CD4-positive, alpha-beta T cell treated with Interleukin-15 for 1 hour (primary cell): ENCODE results near the gene R3HDM4.

Source experiments
- DNase-seq: peaks from one replicate; pipeline ENCODE4 v3.0.0-alpha.2; 2020

The R3HDM4 gene

DNA sequence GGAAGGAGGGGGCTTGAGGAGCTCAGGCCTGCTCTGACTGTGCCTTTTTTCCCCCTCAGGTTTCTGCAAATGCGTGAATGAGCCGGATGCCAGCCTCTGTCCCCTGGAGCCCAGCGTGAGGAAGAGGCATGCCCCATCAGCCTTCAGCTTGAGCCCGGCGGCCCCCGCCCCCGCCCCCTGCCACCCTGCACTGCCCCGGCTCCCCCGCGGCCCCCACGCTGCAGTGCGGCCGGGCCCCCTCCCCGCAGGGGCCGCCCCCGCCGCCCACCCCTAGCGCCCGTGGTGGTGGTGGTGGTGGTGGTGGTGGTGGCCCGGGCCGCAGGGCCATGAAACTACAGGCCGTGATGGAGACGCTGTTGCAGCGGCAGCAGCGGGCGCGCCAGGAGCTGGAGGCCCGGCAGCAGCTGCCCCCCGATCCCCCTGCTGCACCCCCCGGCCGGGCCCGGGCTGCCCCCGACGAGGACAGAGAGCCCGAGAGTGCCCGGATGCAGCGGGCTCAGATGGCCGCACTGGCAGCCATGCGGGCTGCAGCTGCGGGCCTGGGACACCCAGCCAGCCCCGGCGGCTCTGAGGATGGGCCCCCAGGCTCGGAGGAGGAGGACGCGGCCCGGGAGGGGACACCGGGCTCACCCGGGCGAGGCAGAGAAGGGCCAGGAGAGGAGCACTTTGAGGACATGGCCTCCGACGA lies 16.3 kb upstream of the R3HDM4 start:
- no peak for DNase-seq

DNA sequence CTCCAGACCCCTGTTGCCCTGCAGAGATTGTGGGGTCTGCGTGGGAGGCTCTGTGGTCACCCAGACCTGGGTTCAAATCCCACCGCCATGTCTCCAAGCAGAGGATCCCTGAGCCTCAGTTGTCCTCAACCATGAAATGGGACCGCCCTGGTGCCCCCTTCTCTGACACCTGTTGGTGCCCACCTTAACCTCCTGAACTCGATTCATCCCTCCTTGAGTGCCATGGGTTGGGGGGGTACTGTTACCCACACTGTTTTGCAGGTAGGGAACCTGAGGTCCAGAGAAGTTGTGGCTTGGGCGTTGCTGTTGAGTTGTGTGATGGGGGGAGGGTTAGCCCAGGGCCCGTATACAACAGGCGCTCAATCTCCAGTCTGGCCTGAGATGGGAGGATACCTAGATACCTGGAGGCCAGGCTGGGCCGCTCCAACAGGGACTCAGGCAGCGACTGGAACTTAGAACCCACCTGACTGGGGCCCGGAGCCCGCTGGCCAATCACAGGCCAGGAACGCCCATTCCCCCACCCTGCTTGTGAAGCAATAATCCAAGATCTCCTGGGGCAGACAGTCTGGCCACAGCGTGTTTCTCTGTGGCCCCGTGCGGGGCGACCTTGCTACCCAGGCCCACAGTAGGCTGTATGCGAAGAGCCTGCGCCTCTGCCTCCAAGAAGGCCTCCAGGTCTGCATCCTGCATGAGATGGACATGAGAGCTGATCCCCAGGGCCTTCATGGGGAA lies 15.6 kb upstream of the R3HDM4 start:
- DNase-seq: no peak

DNA sequence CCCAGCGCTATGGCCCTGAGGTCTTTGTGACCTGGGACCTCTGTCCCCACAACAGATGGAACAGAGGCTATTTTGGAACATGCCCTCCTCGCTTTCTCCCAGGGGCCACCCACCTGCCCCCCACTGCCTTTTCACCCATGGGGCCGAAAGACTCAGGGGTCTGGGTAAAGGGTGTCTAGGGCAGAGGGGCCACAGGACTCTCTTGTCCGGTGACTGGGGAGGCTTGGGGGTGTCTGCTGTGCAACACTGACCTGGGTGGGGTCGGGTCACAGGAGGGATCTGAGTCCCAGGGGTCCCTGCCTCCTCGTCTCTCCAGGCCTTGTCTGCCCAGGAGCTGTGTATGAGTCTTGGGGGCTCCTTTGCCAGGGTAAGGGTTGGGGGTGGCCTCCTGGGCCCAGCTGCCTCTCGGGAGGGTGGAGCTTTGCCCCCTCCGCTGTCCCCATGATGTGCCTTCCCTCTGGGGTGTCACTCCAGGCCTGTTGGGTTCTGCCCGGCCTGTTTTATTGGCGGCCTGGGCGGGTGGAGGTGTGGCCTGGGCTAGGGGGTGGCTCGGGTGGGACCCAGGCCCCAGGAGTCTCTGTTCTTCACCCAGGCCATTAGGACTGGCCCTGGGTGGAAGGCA lies 14.9 kb upstream of the R3HDM4 start:
- DNase-seq: no peak

DNA sequence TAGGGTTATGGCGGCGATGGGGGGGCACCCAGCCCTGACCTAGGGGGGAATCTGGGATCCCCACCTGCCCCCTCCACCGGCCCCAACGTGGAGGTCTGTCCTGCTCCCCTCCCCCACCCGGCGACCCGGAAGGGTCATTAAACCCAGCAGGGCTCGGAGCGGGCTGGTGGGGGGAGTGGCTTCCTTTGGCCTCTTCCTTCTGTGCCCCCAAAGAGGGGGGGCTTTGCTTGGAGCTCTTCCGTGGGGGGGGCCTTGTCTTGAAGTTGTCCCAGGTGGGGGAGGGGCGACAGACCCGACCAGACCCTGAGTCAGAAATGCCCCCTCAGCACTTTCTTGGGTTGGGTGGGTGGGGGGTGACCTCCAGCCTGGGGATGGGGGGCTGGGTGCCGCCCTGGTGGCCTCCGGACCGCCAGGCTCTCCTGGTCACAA lies 14.3 kb upstream of the R3HDM4 start:
- no peak for DNase-seq

DNA sequence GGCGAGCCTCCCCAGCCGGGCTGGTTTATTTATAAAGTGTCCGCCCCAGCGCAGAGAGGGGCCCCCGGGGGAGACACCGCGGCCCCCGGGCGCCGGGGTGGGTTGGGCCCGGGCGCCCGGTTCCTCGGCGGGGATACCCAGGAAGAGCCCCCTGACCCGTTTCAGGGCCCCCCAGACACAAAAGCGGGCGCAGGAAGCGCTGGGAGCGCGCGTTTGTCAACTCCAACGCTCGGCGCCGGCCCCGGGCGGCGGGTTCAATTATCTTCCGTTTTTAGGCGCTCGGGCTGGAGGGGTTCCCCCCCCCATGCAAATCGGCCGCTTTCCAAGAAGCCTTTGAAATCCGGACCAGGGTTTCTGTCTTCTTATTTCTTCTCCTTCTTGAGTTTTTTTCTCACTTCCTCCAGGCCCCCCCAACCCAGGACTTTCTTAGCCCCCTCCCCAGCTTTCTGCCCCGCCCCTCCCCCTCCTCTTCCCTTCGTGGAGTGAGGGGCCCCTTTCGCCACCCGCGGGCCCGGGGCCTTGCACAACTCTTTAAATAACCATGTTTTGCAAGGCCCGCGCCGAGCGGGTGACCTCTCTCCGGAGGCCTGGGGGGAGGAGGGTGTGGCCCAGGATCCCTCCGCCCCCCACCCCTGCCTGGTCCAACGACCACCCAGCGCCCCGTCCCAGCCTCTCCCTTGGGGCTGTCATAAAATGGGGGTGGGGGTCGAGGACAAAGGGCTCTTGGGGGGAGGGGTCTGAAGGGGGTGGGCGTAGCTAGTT lies 13.8 kb upstream of the R3HDM4 start:
- DNase-seq: no peak

DNA sequence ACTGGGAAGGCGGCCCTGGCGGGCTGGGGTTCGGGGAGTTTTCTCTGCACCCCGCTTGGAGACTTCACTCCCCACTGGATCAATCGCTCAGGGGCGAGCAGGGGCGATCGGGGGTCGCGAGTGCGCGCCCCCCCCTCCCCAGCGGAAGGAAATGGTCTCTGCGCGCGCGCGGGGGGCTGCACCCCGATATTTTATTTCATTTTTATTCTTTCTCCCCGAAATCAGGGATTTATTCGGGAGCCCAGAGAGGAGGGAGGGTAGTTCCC lies 13.2 kb upstream of the R3HDM4 start:
- DNase-seq: no peak

DNA sequence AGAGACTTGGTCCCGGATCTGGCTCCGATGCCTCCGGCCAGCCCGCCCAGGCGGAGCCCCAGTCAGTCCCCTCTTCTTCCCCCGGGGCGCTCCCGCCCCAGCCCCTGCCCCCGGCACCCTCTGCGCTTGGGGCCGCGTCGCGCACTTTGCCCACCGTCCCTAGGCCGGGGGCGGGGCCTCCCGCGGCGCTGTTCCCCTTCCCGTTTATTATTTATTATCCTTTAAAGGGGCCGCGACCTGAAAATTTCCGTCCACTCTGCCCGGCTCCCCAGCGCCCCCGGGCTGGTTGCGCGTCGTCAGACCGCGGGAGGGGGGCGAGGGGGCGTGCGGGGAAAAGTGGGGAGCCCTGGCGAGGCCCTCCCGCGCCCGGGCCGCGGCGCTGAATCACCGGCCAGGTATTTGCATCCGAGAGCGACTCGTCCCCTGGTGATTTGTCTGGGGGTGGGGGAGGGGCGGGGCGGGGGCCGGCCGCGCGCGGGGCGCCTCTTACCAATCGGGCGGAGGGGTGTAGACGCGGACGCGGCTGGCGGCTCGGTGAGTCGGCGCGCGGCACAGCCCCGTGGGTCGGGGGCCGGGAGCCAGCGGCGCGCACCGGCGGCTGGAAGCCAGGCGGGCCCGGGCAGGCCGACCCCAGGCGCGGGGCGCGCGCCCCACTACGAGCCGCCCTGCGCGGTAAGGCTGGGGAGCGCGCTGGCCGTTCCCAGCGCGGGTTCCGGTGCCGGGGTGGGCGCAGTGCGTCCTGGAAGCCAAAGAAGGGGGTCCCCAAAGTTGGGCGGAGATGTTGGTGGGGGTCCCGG lies 12.7 kb upstream of the R3HDM4 start, which contains the start of gene ARID3A:
Gene ARID3A, plus strand, starts transcription at position 510 of the 797 bp plus-strand sequence. CDS start 3,494 bp downstream, outside the sequence.
- peak; percentile 71 for DNase-seq

DNA sequence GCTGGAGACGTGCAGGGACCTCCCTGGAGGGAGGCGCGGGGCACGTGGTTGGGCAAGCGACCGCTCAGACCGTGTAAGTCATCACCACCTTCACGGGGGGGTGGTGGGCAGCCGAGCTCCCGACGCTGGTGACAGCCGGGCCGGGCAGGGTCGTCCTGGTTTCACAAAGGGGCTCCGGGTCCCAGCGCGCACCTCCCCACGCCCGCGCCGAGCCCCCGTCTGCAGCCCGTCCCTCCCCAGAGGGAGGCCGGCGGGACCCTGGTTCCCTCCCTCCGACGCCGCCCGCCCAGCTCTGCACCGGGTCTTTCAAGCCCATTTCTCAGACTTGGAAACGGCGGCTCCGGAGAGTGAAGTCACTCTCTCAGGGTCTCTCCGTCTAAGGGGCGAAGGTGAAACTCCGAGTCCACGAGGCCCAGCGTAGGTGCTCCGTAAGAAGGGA lies 12.1 kb upstream of the R3HDM4 start:
- DNase-seq: peak; percentile 56

DNA sequence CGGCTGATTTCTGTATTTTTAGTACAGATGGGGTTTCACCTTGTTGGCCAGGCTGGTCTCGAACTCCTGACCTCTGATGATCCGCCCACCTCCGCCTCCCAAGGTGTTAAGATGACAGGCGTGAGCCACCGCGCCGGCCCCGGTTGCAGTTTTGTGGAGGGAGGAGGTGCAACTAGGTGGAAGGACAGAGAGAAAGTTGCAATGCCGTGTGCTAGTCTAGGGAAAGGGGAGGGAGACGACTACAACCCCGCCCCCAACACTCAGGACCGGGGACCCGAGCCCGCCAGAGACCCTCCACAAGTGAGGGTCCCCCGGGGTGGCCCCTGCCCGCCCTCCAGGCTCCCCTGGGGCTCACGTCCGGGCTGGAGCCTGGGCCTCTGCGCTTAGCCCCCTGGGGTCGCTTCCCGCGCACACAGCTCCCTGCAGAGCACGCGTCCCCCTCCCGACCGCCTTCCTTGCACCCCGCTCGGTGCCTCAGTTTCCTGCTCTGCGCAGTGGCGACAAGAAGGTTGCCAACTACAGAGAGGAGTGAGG lies 11.6 kb upstream of the R3HDM4 start:
- DNase-seq: no peak

DNA sequence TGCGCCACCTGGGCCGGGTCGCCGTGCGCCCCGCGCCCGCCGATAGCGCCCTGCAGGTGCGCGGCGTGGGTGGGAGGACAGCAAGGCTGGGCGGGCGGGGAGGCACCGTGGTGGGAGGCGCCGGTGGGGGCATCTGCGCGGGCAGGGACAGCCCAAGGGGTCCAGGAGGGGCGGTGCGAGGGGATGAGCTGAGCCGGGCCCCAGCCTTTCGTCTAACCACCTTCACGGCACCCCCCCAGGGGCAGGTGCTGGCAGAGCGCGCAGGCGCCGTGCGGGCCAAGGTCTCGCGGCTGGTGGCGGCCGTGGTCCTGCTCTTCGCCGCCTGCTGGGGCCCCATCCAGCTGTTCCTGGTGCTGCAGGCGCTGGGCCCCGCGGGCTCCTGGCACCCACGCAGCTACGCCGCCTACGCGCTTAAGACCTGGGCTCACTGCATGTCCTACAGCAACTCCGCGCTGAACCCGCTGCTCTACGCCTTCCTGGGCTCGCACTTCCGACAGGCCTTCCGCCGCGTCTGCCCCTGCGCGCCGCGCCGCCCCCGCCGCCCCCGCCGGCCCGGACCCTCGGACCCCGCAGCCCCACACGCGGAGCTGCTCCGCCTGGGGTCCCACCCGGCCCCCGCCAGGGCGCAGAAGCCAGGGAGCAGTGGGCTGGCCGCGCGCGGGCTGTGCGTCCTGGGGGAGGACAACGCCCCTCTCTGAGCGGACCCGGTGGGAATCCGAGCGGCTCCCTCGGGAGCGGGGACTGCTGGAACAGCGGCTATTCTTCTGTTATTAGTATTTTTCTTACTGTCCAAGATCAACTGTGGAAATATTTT lies 7.2 kb upstream of the R3HDM4 start:
- DNase-seq: peak; percentile 80

DNA sequence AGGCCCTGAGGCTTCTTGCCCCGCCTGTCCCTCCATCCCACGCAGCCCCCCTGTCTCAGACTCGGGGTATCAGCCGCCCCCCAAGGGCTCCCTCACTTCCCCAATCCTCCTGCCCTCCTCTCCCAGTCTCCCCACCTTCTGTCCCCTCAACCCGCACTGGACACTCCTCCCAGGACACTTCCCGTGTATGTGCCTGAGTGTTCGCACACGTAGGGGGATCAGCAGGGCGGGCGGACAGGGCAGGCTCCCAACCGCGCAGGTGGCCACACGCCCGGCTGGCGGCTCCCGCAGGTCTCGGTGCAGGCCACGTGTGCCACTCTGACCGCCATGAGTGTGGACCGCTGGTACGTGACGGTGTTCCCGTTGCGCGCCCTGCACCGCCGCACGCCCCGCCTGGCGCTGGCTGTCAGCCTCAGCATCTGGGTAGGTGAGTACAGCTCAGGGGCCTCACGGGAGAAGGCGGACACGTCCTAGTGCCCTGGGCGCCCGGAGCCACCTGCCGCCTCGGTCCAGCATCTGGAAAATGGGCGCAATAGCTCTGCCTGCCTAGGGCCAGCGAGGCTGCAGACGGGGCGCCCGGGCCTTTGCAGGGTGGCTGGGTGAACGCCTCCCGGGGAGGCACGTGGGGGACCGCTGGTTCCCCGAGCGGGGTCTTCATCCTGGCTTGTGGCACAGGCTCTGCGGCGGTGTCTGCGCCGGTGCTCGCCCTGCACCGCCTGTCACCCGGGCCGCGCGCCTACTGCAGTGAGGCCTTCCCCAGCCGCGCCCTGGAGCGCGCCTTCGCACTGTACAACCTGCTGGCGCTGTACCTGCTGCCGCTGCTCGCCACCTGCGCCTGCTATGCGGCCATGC lies 6.4 kb upstream of the R3HDM4 start:
- peak; percentile 41 for DNase-seq

DNA sequence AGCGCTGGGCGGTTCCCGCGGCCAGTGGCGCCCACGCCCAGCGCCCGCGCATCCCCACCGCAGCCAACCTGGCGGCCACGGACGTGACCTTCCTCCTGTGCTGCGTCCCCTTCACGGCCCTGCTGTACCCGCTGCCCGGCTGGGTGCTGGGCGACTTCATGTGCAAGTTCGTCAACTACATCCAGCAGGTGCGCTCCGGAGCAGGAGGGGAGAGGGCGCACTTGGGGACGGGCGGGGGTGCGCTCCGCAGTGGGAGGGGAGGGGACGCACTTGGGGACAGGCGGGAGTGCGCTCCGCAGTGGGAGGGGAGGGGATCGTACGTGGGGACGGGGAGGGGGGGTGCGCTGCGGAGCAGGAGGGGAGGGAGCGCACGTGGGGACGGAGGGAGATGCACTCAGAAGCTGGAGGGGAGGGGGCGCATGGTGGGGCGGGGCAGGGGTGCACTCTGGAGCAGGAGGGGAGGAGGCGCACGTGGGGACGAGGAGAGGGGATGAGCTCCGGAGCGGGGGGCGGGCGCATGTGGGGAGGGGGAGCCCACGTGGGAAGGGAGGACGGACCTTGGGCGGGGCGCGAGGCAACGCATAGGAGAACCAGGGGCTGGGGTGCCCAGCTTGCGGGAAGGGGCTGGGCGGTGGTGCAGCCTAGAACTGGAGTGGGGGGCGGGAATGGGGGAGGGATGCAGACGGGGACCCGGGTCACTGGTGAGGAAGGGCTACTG lies 5.6 kb upstream of the R3HDM4 start:
- no peak for DNase-seq

DNA sequence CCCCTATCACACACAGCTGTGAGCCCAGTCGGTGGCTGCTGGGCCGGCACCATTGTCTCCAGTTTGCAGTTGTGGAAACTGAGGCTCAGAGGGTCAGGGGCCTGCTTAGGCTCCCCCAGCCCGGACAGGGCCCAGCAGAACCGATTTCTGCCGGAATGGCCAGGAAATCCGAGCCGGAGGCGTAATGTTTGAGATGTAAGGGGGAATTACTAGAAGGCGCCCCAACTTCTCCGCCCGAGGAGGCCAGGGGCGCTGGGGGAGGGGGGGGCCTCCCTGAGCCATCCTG lies 5.1 kb upstream of the R3HDM4 start:
- DNase-seq: no peak

DNA sequence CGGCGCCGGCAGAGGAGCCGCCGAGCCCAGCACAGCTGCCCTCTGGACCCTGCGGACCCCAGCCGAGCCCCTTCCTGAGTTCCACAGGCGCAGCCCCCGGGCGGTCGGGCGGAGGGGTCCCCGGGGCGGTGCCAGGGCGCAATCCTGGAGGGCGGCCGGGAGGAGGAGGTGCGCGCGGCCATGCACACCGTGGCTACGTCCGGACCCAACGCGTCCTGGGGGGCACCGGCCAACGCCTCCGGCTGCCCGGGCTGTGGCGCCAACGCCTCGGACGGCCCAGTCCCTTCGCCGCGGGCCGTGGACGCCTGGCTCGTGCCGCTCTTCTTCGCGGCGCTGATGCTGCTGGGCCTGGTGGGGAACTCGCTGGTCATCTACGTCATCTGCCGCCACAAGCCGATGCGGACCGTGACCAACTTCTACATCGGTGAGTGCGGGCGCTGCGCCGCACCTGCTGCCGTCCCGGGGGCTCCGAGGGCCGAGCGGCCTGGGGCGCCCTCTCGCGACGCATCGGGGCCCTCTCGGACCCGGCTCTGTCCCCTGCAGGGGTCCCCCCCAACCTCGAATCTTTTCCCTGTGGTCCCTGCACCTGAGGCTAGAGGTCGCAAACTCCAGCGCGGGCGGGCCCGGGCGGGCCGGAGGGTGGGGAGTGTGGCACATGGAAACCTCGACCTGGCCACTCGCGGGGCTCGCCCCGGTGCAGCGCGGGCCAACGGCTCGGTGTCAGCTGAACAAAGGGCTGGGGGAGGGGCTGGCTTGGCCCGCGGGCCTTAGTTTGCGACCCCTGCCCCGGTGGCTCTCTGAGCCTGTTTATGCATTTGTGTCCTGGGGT lies 4.5 kb upstream of the R3HDM4 start, which contains the start of gene KISS1R:
Gene KISS1R, plus strand, starts transcription at position 11 of the 829 bp plus-strand sequence. Its CDS starts 170 bp downstream, at position 181.
- DNase-seq: peak; percentile 83

DNA sequence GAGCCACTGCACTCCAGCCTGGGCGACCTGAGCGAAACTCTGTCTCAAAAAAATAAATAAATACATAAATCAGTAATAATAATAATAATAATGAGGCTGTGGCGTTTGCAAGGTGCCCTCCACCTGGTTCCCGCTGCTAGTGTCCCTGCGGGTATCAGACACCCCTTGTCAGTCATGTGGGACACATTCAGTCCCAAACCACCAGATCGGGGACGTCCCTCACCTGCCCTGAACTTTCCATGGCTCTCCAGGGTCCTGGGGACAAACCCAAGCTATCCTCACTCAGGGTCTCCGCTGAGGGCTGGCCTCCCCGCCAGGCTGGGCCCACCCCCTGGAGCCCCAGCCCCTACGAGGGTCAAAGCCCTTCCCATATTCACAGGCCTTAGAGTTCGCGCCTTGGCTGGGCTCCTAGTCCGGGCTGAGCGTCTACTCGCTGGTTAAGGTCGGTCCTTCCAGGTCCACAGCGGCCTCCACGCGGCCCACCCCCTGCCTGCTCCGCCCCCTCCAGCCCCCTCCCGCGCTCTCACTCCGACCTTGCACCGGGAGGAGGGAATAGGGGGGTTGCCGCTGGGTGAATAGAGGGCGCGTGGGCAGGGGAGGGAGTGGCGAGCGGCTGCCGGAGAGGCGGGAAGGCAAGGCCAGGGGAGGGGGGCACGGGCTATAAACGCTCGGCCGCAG lies 3.8 kb upstream of the R3HDM4 start:
- no peak for DNase-seq

DNA sequence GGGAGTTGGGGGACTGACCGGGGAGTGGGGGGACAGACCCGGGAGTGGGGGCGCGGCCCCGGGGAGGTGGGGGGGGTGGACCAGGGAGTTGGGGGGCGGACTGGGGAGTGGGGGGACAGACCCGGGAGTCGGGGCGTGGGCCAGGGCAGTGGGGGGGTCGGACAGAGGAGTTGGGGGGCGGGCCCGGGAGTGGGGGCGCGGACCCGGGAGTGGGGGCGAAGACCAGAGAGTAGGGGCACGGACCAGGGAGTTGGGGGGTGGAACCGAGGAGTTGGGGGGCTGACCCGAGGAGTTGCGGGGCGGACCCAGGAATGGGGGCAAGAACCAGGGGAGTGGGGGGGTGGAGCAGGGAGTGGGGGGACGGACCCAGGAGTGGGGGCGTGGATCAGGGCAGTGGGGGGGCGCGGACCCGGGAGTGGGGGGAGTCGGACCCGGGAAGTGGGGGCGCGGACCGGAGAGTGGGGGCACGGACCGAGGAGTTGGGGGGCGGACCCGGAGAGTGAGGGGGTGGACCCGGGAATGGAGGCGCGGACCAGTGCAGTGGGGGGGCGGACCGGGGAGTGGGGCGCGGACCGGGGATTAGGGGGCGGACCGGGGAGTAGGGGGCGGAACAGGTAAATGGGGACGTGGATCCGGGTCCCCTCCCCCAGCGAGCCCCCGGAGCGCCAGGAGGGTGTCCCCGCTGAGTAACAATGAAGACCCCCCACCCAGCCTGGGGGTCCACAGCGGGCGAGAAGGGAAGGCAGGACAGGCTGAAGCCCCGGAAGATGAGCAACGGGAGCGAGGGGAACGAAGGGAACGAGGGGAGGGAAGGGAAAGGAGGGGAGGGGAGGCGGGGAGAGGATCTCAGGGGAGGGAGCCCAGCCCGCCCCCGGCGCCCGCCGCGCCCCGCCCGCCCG lies 589 bp downstream of the R3HDM4 start:
- peak; percentile 56 for DNase-seq
